ENCODE measurements around the gene CFAP77. TPM values are rescaled to one million over a fixed set of nuclear protein-coding genes. Genes with fewer than 3 reads are reported as not detected.
A peak's percentile ranks its signal among the peaks of the same experiment; 100 is the strongest.
"Not testable (repeated sequence)": the region's sequence is repeated elsewhere in the genome, so short reads cannot be mapped to it uniquely, and the experiment has no call there.

CFAP77 gene
- total RNA-seq, 1 donor from 2014 or later: not detected

- no peaks in the 10 kb centered on the region for H3K27me3 ChIP-seq (ENCODE audit: control insufficient read depth, insufficient read depth, low read length)
- no peak for DNase-seq (ENCODE audit: low read depth)
- TF ChIP-seq, protein P1, sequence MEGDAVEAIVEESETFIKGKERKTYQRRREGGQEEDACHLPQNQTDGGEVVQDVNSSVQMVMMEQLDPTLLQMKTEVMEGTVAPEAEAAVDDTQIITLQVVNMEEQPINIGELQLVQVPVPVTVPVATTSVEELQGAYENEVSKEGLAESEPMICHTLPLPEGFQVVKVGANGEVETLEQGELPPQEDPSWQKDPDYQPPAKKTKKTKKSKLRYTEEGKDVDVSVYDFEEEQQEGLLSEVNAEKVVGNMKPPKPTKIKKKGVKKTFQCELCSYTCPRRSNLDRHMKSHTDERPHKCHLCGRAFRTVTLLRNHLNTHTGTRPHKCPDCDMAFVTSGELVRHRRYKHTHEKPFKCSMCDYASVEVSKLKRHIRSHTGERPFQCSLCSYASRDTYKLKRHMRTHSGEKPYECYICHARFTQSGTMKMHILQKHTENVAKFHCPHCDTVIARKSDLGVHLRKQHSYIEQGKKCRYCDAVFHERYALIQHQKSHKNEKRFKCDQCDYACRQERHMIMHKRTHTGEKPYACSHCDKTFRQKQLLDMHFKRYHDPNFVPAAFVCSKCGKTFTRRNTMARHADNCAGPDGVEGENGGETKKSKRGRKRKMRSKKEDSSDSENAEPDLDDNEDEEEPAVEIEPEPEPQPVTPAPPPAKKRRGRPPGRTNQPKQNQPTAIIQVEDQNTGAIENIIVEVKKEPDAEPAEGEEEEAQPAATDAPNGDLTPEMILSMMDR (IDR thresholded peaks at IDR 0.05; ENCODE audit: insufficient read depth, low read length, severe bottlenecking): no peak
- no peaks in the 10 kb centered on the region for H3K36me3 ChIP-seq (ENCODE audit: control insufficient read depth, insufficient read depth, low read length)
- FAIRE-seq: no peak
- no peak overlapping the region for H3K4me3 ChIP-seq (ENCODE audit: low read depth, low read length)
Measured at GRCh38 chr9:132369421-132369820, 40.6 kb upstream of the CFAP77 start.

DNA sequence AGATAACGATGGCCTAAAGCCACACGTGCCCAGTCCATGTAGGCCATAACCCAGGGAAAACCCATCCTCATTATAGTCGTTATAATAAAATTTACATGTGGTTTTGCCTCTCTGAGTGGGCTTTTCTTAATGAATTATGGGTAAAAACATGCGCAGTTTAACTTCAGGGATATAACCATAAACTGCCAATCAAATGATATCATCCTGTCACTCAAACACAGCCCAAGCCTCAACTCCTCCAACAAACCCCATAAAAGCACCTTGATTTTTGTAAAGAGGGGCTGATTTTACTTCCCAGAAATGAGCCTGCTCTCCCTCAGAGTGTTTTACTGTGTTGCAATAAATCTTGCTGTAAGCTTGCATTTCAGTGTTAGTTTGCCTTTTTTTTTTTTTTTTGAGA, 39.4 kb upstream of the CFAP77 start:
- DNase-seq (ENCODE audit: low read depth): no peak
- Histone ChIP-seq H3K4me3 (ENCODE audit: low read depth, low read length) (no peak overlapping the region), H3K27me3 (ENCODE audit: control insufficient read depth, insufficient read depth, low read length) (no peaks in the 10 kb centered on the region), H3K36me3 (ENCODE audit: control insufficient read depth, insufficient read depth, low read length) (no peaks in the 10 kb centered on the region)
- FAIRE-seq: no peak
- TF ChIP-seq, protein P1 (IDR thresholded peaks at IDR 0.05; ENCODE audit: insufficient read depth, low read length, severe bottlenecking): no peak

DNA sequence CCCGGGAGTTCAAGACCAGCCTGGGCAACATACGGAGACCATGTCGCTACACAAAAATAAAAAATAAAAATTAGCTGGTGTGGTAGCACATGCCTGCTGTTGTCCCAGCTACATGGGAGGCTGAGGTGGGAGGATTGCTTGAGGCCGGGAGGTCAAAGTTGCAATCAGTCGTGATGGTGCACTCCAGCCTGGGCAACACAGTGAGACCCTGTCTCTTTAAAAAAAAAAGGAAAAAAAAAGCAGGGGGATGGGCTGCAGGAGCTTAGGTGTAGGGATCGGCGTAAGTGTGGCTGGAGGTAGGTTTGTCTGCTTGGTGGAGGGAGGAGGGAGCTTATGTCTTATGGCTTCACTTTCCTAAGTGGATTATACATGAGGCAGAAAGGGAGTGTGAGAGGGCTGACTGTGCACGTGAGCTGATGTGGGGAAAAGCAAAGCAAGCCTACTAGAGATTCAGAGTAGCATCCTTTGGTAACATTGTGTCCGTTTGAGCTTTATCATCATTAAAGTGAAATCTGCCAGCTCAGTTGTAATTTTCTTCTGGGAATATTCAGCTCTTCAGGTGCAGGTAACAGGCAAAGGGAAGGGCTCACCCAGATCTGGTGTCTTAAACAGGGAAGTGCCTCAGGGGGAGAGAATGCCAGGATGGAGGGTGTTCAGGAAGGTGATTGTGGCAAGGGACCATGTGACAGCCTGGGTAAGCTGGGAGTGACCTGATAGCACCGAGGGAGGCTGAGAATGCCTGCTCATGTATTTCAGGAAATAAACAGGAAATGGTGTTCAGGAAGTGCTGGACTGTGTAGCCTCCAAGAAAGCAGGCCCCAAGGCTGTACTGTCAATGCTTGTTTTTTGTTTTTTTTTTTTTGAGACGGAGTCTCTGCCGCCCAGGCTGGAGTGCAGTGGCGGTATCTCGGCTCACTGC, 37.6 kb upstream of the CFAP77 start:
- no peak overlapping the region for H3K4me3 ChIP-seq (ENCODE audit: low read depth, low read length)
- H3K27me3 ChIP-seq (ENCODE audit: control insufficient read depth, insufficient read depth, low read length): no peaks in the 10 kb centered on the region
- peak; percentile 52 for DNase-seq (ENCODE audit: low read depth)
- no peak for FAIRE-seq
- TF ChIP-seq, protein P1 (IDR thresholded peaks at IDR 0.05; ENCODE audit: insufficient read depth, low read length, severe bottlenecking): no peak
- peaks cover 2% of the 10 kb centered on the region for H3K36me3 ChIP-seq (ENCODE audit: control insufficient read depth, insufficient read depth, low read length)

- H3K36me3 ChIP-seq (ENCODE audit: control insufficient read depth, insufficient read depth, low read length); H3K27me3 ChIP-seq (ENCODE audit: control insufficient read depth, insufficient read depth, low read length); H3K4me3 ChIP-seq (ENCODE audit: low read depth, low read length); DNase-seq (ENCODE audit: low read depth): not testable (repeated sequence)
- peak; percentile 58 for FAIRE-seq
Measured at GRCh38 chr9:132377769-132378168, 32.2 kb upstream of the CFAP77 start.

- peak; percentile 82 for FAIRE-seq
- not testable (repeated sequence) for DNase-seq (ENCODE audit: low read depth); H3K36me3 ChIP-seq (ENCODE audit: control insufficient read depth, insufficient read depth, low read length); H3K27me3 ChIP-seq (ENCODE audit: control insufficient read depth, insufficient read depth, low read length); H3K4me3 ChIP-seq (ENCODE audit: low read depth, low read length)
Measured at GRCh38 chr9:132378416-132378815, 31.6 kb upstream of the CFAP77 start.

DNA sequence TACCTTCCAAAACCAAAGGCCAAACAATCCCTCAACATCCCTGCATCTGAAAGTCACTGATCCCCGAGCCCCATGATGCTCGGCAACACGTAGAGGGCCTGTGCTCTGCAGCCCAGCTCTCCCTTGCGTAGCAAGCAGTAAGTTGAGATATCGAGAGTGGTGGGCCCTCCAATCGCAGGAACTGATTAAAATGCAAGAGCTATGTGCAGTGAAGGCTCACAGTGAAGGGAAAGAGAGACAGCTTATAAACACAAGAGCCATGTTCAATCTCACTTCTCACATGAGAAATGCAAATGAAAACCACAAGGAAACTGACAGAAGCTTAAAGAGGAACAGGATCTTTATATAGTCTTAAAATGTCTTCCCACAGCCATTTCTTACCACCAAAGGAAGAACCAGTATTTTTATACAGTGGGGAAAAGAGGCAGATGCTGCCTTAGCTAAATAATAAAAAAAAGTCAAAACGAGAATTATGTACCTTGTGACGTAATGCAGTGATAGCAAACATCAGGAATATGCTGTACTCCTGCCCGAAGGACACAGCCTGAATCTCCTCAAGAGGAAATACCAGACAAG, 28.0 kb upstream of the CFAP77 start:
- H3K4me3 ChIP-seq (ENCODE audit: low read depth, low read length): no peak overlapping the region
- TF ChIP-seq, protein P1 (IDR thresholded peaks at IDR 0.05; ENCODE audit: insufficient read depth, low read length, severe bottlenecking): no peak
- no peaks in the 10 kb centered on the region for H3K27me3 ChIP-seq (ENCODE audit: control insufficient read depth, insufficient read depth, low read length)
- no peak for FAIRE-seq
- no peak for DNase-seq (ENCODE audit: low read depth)
- peaks cover 11% of the 10 kb centered on the region for H3K36me3 ChIP-seq (ENCODE audit: control insufficient read depth, insufficient read depth, low read length)

Measured in bronchial epithelial cell (primary cell).